GDM1 (cell line): ENCODE measurements around the gene HLA-DOA.

Experiments
- DNase-seq: peaks from one replicate; lab custom pipeline; 2025; lab: John Stamatoyannopoulos, UW

The HLA-DOA gene

GRCh38 chr6:32977953-32978324, 31.5 kb downstream of the HLA-DOA start:
- no peak for DNase-seq

GRCh38 chr6:32977272-32977952, 32.0 kb downstream of the HLA-DOA start:
- no peak for DNase-seq

- DNase-seq = no peak
Observed at GRCh38 chr6:32976334-32977069, 32.9 kb downstream of the HLA-DOA start.

- DNase-seq = no peak
Observed at GRCh38 chr6:32975886-32976285, 33.5 kb downstream of the HLA-DOA start.

GRCh38 chr6:32974541-32975308, 34.7 kb downstream of the HLA-DOA start:
- no peak for DNase-seq

- DNase-seq = no peak
Observed at GRCh38 chr6:32974016-32974333, 35.4 kb downstream of the HLA-DOA start.

- DNase-seq = no peak
Observed at GRCh38 chr6:32973144-32974015, 36.0 kb downstream of the HLA-DOA start.

- peak; percentile 58 for DNase-seq
Observed at GRCh38 chr6:32972353-32973143, 36.8 kb downstream of the HLA-DOA start.

GRCh38 chr6:32971581-32972352, 37.6 kb downstream of the HLA-DOA start:
- peak; percentile 99 for DNase-seq

GRCh38 chr6:32971242-32971580, 38.2 kb downstream of the HLA-DOA start:
- no peak for DNase-seq

- peak; percentile 69 for DNase-seq
Observed at GRCh38 chr6:32970413-32971241, 38.8 kb downstream of the HLA-DOA start.

- peak; percentile 74 for DNase-seq
Observed at GRCh38 chr6:32969685-32970412, 39.5 kb downstream of the HLA-DOA start.

GRCh38 chr6:32968867-32969684, 40.3 kb downstream of the HLA-DOA start:
- peak; percentile 58 for DNase-seq

GRCh38 chr6:32968093-32968866, 41.1 kb downstream of the HLA-DOA start, which contains the start of gene BRD2:
Gene BRD2 (plus strand): TSS chr6:32968594. CDS start chr6:32972899, 4,305 bp downstream.
- peak; percentile 95 for DNase-seq

GRCh38 chr6:32967151-32968091, 42.0 kb downstream of the HLA-DOA start:
- DNase-seq = peak; percentile 31

GRCh38 chr6:32964776-32965175, 44.6 kb downstream of the HLA-DOA start:
- no peak for DNase-seq
